ENCODE data around the gene CPN2. TPM values are rescaled to one million over a fixed set of nuclear protein-coding genes. Genes with fewer than 3 reads are reported as not detected.

CPN2 gene
- total RNA-seq, 8 experiments from 2014 or later: 0.08 to 0.47 (median 0.15) TPM; not detected in 3

- ATAC-seq (replicated peaks in 6 of 8): peak in 7 of 8 experiments; percentile 3 to 56 (median 18)
- Histone ChIP-seq H3K27ac (no peak overlapping the region), H3K4me1 (replicated peaks in 1 of 2) (peaks cover 27 to 57% of the 10 kb centered on the region in 2 donors), H3K4me3 (no peak overlapping the region)
- in situ Hi-C loops (cut with MboI; ENCODE audit: low pct_unique_long_range_greater_than_20kb in 2 of 9, low sequenced_read_pairs in 9 of 9, unreplicated experiment in 9 of 9): loop anchor here in 6 of 9 experiments (10.0 to 25.0 kb wide), 6 partner anchors 185 to 660 kb away; partner anchors contain the start of gene HES1 (in 2 of the 6)
- WGBS, 10 experiments: 40 to 100% (median 100%) methylated on average over 1 to 6 of the region's 18 CpGs; no CpG with 5 or more reads in 2 of the 10 experiments
Measured at GRCh38 chr3:194322678-194323211, 28.4 kb downstream of the CPN2 start.

GRCh38 chr3:194321693-194322640 lies 29.2 kb downstream of the CPN2 start:
- Histone ChIP-seq H3K4me3 (no peak overlapping the region), H3K27ac (no peak overlapping the region), H3K4me1 (replicated peaks in 1 of 2) (peaks cover 27 to 57% of the 10 kb centered on the region in 2 donors)
- no peak for ATAC-seq (replicated peaks in 6 of 8)
- 42 to 93% (median 82%) methylated on average over 1 to 16 of the region's 26 CpGs; no CpG with 5 or more reads in 4 of the 10 experiments for WGBS, 10 experiments
- in situ Hi-C loops (cut with MboI; ENCODE audit: low pct_unique_long_range_greater_than_20kb in 2 of 9, low sequenced_read_pairs in 9 of 9, unreplicated experiment in 9 of 9): loop anchor here in 6 of 9 experiments (10.0 to 25.0 kb wide), 6 partner anchors 185 to 660 kb away; partner anchors contain the start of gene HES1 (in 2 of the 6)

GRCh38 chr3:194320744-194321243 lies 30.3 kb downstream of the CPN2 start:
- no peak for ATAC-seq (replicated peaks in 6 of 8)
- Histone ChIP-seq H3K27ac (no peak overlapping the region), H3K4me3 (no peak overlapping the region), H3K4me1 (replicated peaks in 1 of 2) (peaks cover 25 to 53% of the 10 kb centered on the region in 2 donors)
- WGBS, 10 experiments: 26 to 92% (median 53%) methylated on average over 2 to 10 of the region's 10 CpGs; no CpG with 5 or more reads in 2 of the 10 experiments
- in situ Hi-C loops (cut with MboI; ENCODE audit: low pct_unique_long_range_greater_than_20kb in 2 of 9, low sequenced_read_pairs in 9 of 9, unreplicated experiment in 9 of 9): loop anchor here in 6 of 9 experiments (10.0 to 25.0 kb wide), 6 partner anchors 183 to 658 kb away; partner anchors contain the start of gene HES1 (in 2 of the 6)

- no peak for ATAC-seq (replicated peaks in 6 of 8)
- Histone ChIP-seq H3K27ac (no peak overlapping the region), H3K4me3 (no peak overlapping the region), H3K4me1 (replicated peaks in 1 of 2) (peaks cover 21 to 50% of the 10 kb centered on the region in 2 donors)
- 45 to 83% (median 60%) methylated on average over 1 to 4 of the region's 5 CpGs; no CpG with 5 or more reads in 4 of the 10 experiments for WGBS, 10 experiments
- in situ Hi-C loops (cut with MboI; ENCODE audit: low pct_unique_long_range_greater_than_20kb in 2 of 9, low sequenced_read_pairs in 9 of 9, unreplicated experiment in 9 of 9): loop anchor here in 6 of 9 experiments (10.0 to 25.0 kb wide), 6 partner anchors 183 to 658 kb away; partner anchors contain the start of gene HES1 (in 2 of the 6)
Measured at GRCh38 chr3:194320100-194320499, 31.0 kb downstream of the CPN2 start.

GRCh38 chr3:194318511-194319161 lies 32.5 kb downstream of the CPN2 start:
- Histone ChIP-seq H3K4me3 (no peak overlapping the region), H3K27ac (no peak overlapping the region), H3K4me1 (replicated peaks in 1 of 2) (peaks cover 14 to 44% of the 10 kb centered on the region in 2 donors)
- ATAC-seq (replicated peaks in 6 of 8): no peak
- in situ Hi-C loops (cut with MboI; ENCODE audit: low pct_unique_long_range_greater_than_20kb in 2 of 9, low sequenced_read_pairs in 9 of 9, unreplicated experiment in 9 of 9): loop anchor here in 8 of 9 experiments (5.0 to 25.0 kb wide), 9 partner anchors 174 to 656 kb away; partner anchors contain the start of gene HES1 (in 2 of the 8)
- 39 to 100% (median 76%) methylated on average over 1 to 3 of the region's 3 CpGs; no CpG with 5 or more reads in 1 of the 10 experiments for WGBS, 10 experiments

- Histone ChIP-seq H3K4me1 (replicated peaks in 1 of 2) (peaks cover 24 to 42% of the 10 kb centered on the region in 2 donors), H3K27ac (no peak overlapping the region), H3K4me3 (no peak overlapping the region)
- ATAC-seq (replicated peaks in 6 of 8): no peak
- in situ Hi-C loops (cut with MboI; ENCODE audit: low pct_unique_long_range_greater_than_20kb in 2 of 9, low sequenced_read_pairs in 9 of 9, unreplicated experiment in 9 of 9): loop anchor here in 8 of 9 experiments (5.0 to 25.0 kb wide), 9 partner anchors 172 to 655 kb away; partner anchors contain the start of gene HES1 (in 2 of the 8)
- 87 to 100% (median 98%) methylated on average over 1 to 6 of the region's 6 CpGs; no CpG with 5 or more reads in 7 of the 10 experiments for WGBS, 10 experiments
Measured at GRCh38 chr3:194316918-194317317, 34.2 kb downstream of the CPN2 start.

- Histone ChIP-seq H3K4me1 (replicated peaks in 1 of 2) (peaks cover 24 to 32% of the 10 kb centered on the region in 2 donors), H3K4me3 (peak overlapping the region in 3 of 5 donors; percentile 10 to 21 (median 16)), H3K27ac (no peak overlapping the region)
- peak; percentile 1 to 54 (median 7) for ATAC-seq (replicated peaks in 6 of 8)
- in situ Hi-C loops (cut with MboI; ENCODE audit: low pct_unique_long_range_greater_than_20kb in 2 of 9, low sequenced_read_pairs in 9 of 9, unreplicated experiment in 9 of 9): loop anchor here in 8 of 9 experiments (5.0 to 25.0 kb wide), 9 partner anchors 171 to 654 kb away; partner anchors contain the start of gene HES1 (in 2 of the 8)
- WGBS, 10 experiments: 3 to 87% (median 30%) methylated on average over 2 to 14 of the region's 17 CpGs; no CpG with 5 or more reads in 1 of the 10 experiments
Measured at GRCh38 chr3:194315965-194316361, 35.2 kb downstream of the CPN2 start.

GRCh38 chr3:194315088-194315964 lies 35.8 kb downstream of the CPN2 start:
- in situ Hi-C loops (cut with MboI; ENCODE audit: low pct_unique_long_range_greater_than_20kb in 2 of 9, low sequenced_read_pairs in 9 of 9, unreplicated experiment in 9 of 9): loop anchor here in 8 of 9 experiments (5.0 to 25.0 kb wide), 9 partner anchors 171 to 653 kb away; partner anchors contain the start of gene HES1 (in 2 of the 8)

GRCh38 chr3:194314388-194315068 lies 36.6 kb downstream of the CPN2 start:
- in situ Hi-C loops (cut with MboI; ENCODE audit: low pct_unique_long_range_greater_than_20kb in 2 of 9, low sequenced_read_pairs in 9 of 9, unreplicated experiment in 9 of 9): loop anchor here in 8 of 9 experiments (5.0 to 25.0 kb wide), 9 partner anchors 170 to 652 kb away; partner anchors contain the start of gene HES1 (in 2 of the 8)
- WGBS, 10 experiments: 58 to 93% (median 70%) methylated on average over 2 to 6 of the region's 13 CpGs; no CpG with 5 or more reads in 1 of the 10 experiments

More at GRCh38 chr3:194315088-194315964, 35.8 kb downstream of the CPN2 start:
- ATAC-seq (replicated peaks in 6 of 8): peak; percentile 84 to 90 (median 87)
- peaks cover 24 to 26% of the 10 kb centered on the region in 2 donors for H3K4me1 ChIP-seq (replicated peaks in 1 of 2)
- WGBS, 10 experiments: 0 to 57% (median 13%) methylated on average over 2 to 36 of the region's 54 CpGs; no CpG with 5 or more reads in 1 of the 10 experiments
- H3K27ac ChIP-seq: peak overlapping the region in 1 of 2 donors; percentile 33
- peak overlapping the region; percentile 0 to 21 (median 14) for H3K4me3 ChIP-seq

GRCh38 chr3:194313560-194314387 lies 37.4 kb downstream of the CPN2 start:
- WGBS, 10 experiments: 0 to 100% (median 73%) methylated on average over 1 to 9 of the region's 15 CpGs; no CpG with 5 or more reads in 2 of the 10 experiments
- Histone ChIP-seq H3K4me3 (no peak overlapping the region), H3K27ac (no peak overlapping the region), H3K4me1 (replicated peaks in 1 of 2) (peaks cover 24 to 25% of the 10 kb centered on the region in 2 donors)
- in situ Hi-C loops (cut with MboI; ENCODE audit: low pct_unique_long_range_greater_than_20kb in 2 of 9, low sequenced_read_pairs in 9 of 9, unreplicated experiment in 9 of 9): loop anchor here in 8 of 9 experiments (10.0 to 25.0 kb wide), 8 partner anchors 169 to 651 kb away; partner anchors contain the start of gene HES1 (in 2 of the 8)
- no peak for ATAC-seq (replicated peaks in 6 of 8)

More at GRCh38 chr3:194314388-194315068, 36.6 kb downstream of the CPN2 start:
- peak overlapping the region in 1 of 2 donors; percentile 33 for H3K27ac ChIP-seq
- H3K4me3 ChIP-seq: no peak overlapping the region
- no peak for ATAC-seq (replicated peaks in 6 of 8)
- peaks cover 24% of the 10 kb centered on the region in 2 donors for H3K4me1 ChIP-seq (replicated peaks in 1 of 2)
